GM23338 (cell line): ENCODE results near the gene TTBK2. TPM values are rescaled to one million over a fixed set of nuclear protein-coding genes. Genes with fewer than 3 reads are reported as not detected.

Source experiments
- ATAC-seq: fragments of 200-7000 bp; cut with Tn5 transposase; 3 replicates; pipeline ENCODE4 v1.9.1; 2020
- DNase-seq: peaks from one replicate; pipeline ENCODE4 v3.0.0-alpha.2; 2015; ENCODE audit warnings: low spot score
- H2AFZ ChIP-seq: fragments of 200-600 bp; sonication (generic); 2 replicates; pipeline ENCODE4 v1.8.0; 2016; ENCODE audit warnings: antibody characterized with exemption, mild to moderate bottlenecking, moderate library complexity
- H3F3A ChIP-seq: fragments of 200-600 bp; sonication (generic); replicated peaks from 2 replicates; pipeline ENCODE4 v1.8.0; 2017; ENCODE audit warnings: antibody characterized with exemption, mixed run types, low read depth
- H3K27ac ChIP-seq: fragments of 200-600 bp; sonication (generic); 2 replicates; pipeline ENCODE4 v1.6.1; 2016; ENCODE audit warnings: low read depth
- H3K27me3 ChIP-seq: fragments of 200-600 bp; sonication (generic); 2 replicates; pipeline ENCODE4 v1.8.0; 2016; ENCODE audit warnings: mild to moderate bottlenecking, mixed run types, moderate library complexity; ENCODE audit not compliant: insufficient read depth
- H3K36me3 ChIP-seq: fragments of 200-600 bp; sonication (generic); 2 replicates; pipeline ENCODE4 v1.8.0; 2016; ENCODE audit warnings: mild to moderate bottlenecking; ENCODE audit not compliant: insufficient read depth
- H3K4me1 ChIP-seq: fragments of 200-600 bp; sonication (generic); 2 replicates; pipeline ENCODE4 v1.8.0; 2016; ENCODE audit warnings: mild to moderate bottlenecking, moderate library complexity; ENCODE audit not compliant: insufficient read depth
- H3K4me2 ChIP-seq: fragments of 200-600 bp; sonication (generic); 2 replicates; pipeline ENCODE4 v1.7.1; 2017; ENCODE audit warnings: mixed run types
- H3K4me3 ChIP-seq: fragments of 200-600 bp; sonication (generic); 2 replicates; pipeline ENCODE4 v1.6.1; 2016; ENCODE audit warnings: mixed run types
- H3K79me2 ChIP-seq: fragments of 200-600 bp; sonication (generic); replicated peaks from 2 replicates; pipeline ENCODE4 v1.8.0; 2017; ENCODE audit warnings: mild to moderate bottlenecking; ENCODE audit not compliant: insufficient read depth
- H3K9me2 ChIP-seq: fragments of 200-600 bp; sonication (generic); 2 replicates; pipeline ENCODE4 v1.8.0; 2017; ENCODE audit not compliant: insufficient read depth
- H4K20me1 ChIP-seq: fragments of 200-600 bp; sonication (generic); replicated peaks from 2 replicates; pipeline ENCODE4 v1.8.0; 2017; ENCODE audit warnings: mild to moderate bottlenecking; ENCODE audit not compliant: insufficient read depth
- H3K27ac Mint-ChIP-seq: 2 replicates; pipeline ENCODE4 v1.8.0; 2020; ENCODE audit warnings: inconsistent platforms, mild to moderate bottlenecking, moderate library complexity, mixed read lengths
- H3K27me3 Mint-ChIP-seq: 3 replicates; pipeline ENCODE4 v1.8.0; 2022; ENCODE audit warnings: low read depth, mild to moderate bottlenecking, moderate library complexity, mixed read lengths, inconsistent platforms; ENCODE audit not compliant: insufficient read depth, poor library complexity
- H3K36me3 Mint-ChIP-seq: 3 replicates; pipeline ENCODE4 v1.8.0; 2021; ENCODE audit warnings: low read depth, mild to moderate bottlenecking, inconsistent platforms, moderate library complexity, mixed read lengths
- H3K4me1 Mint-ChIP-seq: 3 replicates; pipeline ENCODE4 v1.8.0; 2020; ENCODE audit warnings: mild to moderate bottlenecking, inconsistent platforms, mixed read lengths
- H3K4me3 Mint-ChIP-seq: 3 replicates; pipeline ENCODE4 v1.8.0; 2021; ENCODE audit warnings: moderate library complexity, mild to moderate bottlenecking, inconsistent platforms, mixed read lengths
- H3K9me3 Mint-ChIP-seq: 3 replicates; pipeline ENCODE4 v1.8.0; 2020; ENCODE audit warnings: moderate library complexity, mild to moderate bottlenecking, inconsistent platforms, mixed read lengths
- CREB1 ChIP-seq: fragments of 250-450 bp; sonication (Bioruptor Pico); IDR thresholded peaks from 2 replicates; pipeline ENCODE4 v1.5.0; 2020; ENCODE audit warnings: low read depth, mild to moderate bottlenecking, moderate library complexity
- POLR2AphosphoS5 ChIP-seq: IDR thresholded peaks from 2 replicates; pipeline ENCODE4 v1.6.1; 2016; ENCODE audit warnings: antibody characterized with exemption, low read depth
- STAT1 ChIP-seq: IDR thresholded peaks from one replicate; pipeline ENCODE4 v1.6.1; 2016; ENCODE audit warnings: antibody characterized with exemption; ENCODE audit not compliant: unreplicated experiment
- polyA plus RNA-seq: library from polyadenylated mRNA; unstranded; fragments of >200 nt; fragmentation: Nextera tagmentation; extraction: Ambion mirVana; gene quantifications from 2 replicates; pipeline ENCODE4 v1.2.1, GENCODE V29; 2016
- total RNA-seq: library from RNA; depleted of rRNA; stranded (reverse); fragments of >200 nt; shearing (Covaris generic); gene quantifications from 2 replicates; pipeline ENCODE4 v1.2.3, GENCODE V29; 2014
- TF ChIP-seq, protein P1 (sequence below), 2 experiments: fragments of 200-600 bp in 1 of 2; sonication (generic) in 1 of 2; conservative IDR thresholded peaks; 2 replicates each; pipeline versions ENCODE4 v1.5.1 to v1.6.1; 2016 to 2017; ENCODE audit warnings: antibody characterized with exemption in 2 of 2, low read depth in 2 of 2, mild to moderate bottlenecking in 2 of 2, moderate library complexity in 1 of 2

The TTBK2 gene
- total and polyA plus RNA-seq, 2 experiments from 2014 or later, result 5.8 to 15.9 TPM

DNA sequence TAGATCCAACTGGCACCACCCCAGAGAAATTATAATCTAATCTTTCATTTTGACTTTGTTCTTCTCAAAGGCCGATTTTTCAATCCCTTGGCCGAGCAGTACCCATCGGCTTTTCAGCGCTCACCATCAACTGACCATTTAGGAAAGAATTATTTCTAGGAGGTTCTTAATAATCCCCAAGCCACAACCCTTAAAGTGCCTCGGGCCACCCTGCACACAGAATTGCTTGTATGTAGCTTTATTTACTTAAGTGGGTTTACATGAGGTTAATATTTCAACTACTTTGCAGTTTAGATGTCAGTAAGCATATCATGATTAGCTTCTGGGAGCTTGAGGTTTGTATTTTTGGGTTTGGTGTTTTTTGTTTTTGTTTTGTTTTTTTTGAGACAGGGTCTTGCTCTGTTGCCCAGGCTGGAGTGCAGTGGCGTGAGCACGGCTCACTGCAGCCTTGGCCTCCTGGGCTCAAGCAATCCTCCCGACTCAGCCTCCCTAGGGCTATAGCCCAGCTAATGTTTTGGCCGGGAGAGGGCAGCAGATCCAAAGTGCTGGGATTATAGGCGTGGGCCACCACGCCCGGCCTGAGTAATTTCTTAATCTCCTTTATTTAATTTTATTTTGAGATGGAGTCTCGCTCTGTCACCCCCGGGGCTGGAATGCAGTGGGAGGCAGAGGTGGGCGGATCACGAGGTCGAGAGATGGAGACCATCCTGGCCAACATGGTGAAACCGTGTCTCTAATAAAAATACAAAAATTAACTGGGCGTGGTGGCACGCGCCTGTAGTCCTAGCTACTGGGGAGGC is 182.8 kb downstream of the TTBK2 start:
- H3K27ac Mint-ChIP-seq, result no peak overlapping the region; the same call in 1 of the 2 replicates
- H3K27me3 Mint-ChIP-seq, result peaks cover 9% of the 10 kb centered on the region

DNA sequence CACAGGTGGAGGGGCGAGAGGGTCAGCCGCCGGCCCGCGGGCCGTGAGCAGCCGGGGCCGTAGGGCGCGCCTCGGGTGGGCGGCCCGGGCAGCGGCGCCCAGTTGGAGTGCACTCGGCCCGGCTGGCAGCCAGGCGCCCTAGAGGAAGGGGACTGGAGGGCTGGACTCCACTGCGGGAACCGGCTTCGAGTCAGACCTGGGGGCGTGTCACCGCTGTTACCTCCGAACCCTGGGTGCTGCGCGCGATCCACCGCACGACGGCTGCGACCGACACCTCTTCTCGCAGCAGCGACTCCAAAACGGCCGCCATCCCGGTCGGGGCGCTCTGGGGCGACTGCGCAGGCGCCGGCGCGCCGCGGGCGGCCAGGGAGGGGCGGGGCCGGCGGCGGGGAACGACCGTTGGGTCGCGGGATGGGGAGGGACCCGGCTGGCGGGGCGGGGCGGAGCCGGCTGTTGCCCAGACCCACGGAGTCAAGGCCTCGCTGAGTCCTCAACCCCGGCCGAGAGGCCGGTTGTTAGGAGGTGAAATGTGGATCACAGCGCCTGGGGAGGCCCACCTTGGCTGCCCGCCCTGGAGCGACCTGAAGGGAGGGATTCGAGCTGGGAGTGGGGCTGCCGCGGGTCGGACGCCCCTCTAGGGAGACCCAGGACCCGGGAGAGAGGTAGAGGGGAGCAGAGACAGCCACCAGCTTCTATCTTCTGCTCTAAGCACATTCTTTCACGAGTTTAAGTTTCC is 183.6 kb downstream of the TTBK2 start, which contains the start of gene CDAN1:
Gene CDAN1 (minus strand): TSS at position 336 of the 736 bp plus-strand sequence. CDS start 26 bp downstream, at position 310.
- Histone ChIP-seq H3K36me3 (peaks cover 11% of the 10 kb centered on the region; the same call in 1 of the 2 replicates), H2AFZ (peak within 1 kb of the TSS; percentile 99), H3K4me2 (peak within 1 kb of the TSS; percentile 93), H4K20me1 (no peaks in the 10 kb centered on the region; the same call in 1 of the 2 replicates), H3K79me2 (0 out of 2 replicates have a peak, but pooled peaks cover 3% of the 10 kb centered on the region), H3K27me3 (no peaks in the 10 kb centered on the region), H3K27ac (peak within 1 kb of the TSS; percentile 86), H3K4me1 (peaks cover 6% of the 10 kb centered on the region; the same call in 1 of the 2 replicates), H3K4me3 (peak within 1 kb of the TSS; percentile 91), H3F3A (no peaks in the 10 kb centered on the region), H3K9me2 (no peaks in the 10 kb centered on the region)
- DNase-seq (peak; percentile 88), ATAC-seq (peak; percentile 89)
- peaks cover 9% of the 10 kb centered on the region for H3K27me3 Mint-ChIP-seq
- H3K36me3 Mint-ChIP-seq, result peaks cover 31% of the 10 kb centered on the region
- peak within 1 kb of the TSS; percentile 83 for H3K4me3 Mint-ChIP-seq
- no peaks in the 10 kb centered on the region for H3K9me3 Mint-ChIP-seq
- no peak for TF ChIP-seq CREB1
- peak; percentile 84 for TF ChIP-seq POLR2AphosphoS5
- H3K4me1 Mint-ChIP-seq, result peaks cover 9% of the 10 kb centered on the region; the same call in 2 of the 3 replicates
- H3K27ac Mint-ChIP-seq, result no peak within 1 kb of the TSS; the same call in 1 of the 2 replicates

More for the DNA sequence above, 182.8 kb downstream of the TTBK2 start:
- Histone ChIP-seq H4K20me1 (no peaks in the 10 kb centered on the region; the same call in 1 of the 2 replicates), H3K4me2 (peak overlapping the region; percentile 93), H2AFZ (peak overlapping the region; percentile 99), H3K9me2 (no peaks in the 10 kb centered on the region), H3F3A (no peaks in the 10 kb centered on the region), H3K4me3 (peak overlapping the region; percentile 91), H3K27ac (peak overlapping the region; percentile 86), H3K36me3 (0 out of 2 replicates have a peak, but pooled peaks cover 9% of the 10 kb centered on the region), H3K79me2 (0 out of 2 replicates have a peak, but pooled peaks cover 3% of the 10 kb centered on the region), H3K4me1 (peaks cover 6% of the 10 kb centered on the region; the same call in 1 of the 2 replicates), H3K27me3 (no peaks in the 10 kb centered on the region)
- TF ChIP-seq STAT1, result no peak
- TF ChIP-seq, protein P1, sequence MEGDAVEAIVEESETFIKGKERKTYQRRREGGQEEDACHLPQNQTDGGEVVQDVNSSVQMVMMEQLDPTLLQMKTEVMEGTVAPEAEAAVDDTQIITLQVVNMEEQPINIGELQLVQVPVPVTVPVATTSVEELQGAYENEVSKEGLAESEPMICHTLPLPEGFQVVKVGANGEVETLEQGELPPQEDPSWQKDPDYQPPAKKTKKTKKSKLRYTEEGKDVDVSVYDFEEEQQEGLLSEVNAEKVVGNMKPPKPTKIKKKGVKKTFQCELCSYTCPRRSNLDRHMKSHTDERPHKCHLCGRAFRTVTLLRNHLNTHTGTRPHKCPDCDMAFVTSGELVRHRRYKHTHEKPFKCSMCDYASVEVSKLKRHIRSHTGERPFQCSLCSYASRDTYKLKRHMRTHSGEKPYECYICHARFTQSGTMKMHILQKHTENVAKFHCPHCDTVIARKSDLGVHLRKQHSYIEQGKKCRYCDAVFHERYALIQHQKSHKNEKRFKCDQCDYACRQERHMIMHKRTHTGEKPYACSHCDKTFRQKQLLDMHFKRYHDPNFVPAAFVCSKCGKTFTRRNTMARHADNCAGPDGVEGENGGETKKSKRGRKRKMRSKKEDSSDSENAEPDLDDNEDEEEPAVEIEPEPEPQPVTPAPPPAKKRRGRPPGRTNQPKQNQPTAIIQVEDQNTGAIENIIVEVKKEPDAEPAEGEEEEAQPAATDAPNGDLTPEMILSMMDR (conservative IDR thresholded peaks at IDR 0.05; ENCODE audit: low read depth in 2 of 2), result peak; percentile 29 to 54
- Mint-ChIP-seq H3K36me3 (peaks cover 23% of the 10 kb centered on the region), H3K4me1 (peaks cover 9% of the 10 kb centered on the region; the same call in 2 of the 3 replicates), H3K9me3 (no peaks in the 10 kb centered on the region), H3K4me3 (peak overlapping the region; percentile 76)
- DNase-seq (no peak), ATAC-seq (no peak)
